Activated T-cell treated with anti-CD3 and anti-CD28 coated beads, Interleukin-2, amount 50 U/mL, for 72 hours (primary cell): ENCODE results near the gene ADRB1. TPM values are rescaled to one million over a fixed set of nuclear protein-coding genes. Genes with fewer than 3 reads are reported as not detected.

Experiments used
- ATAC-seq, 2 donors: fragments of 150-1000 bp; cut with Tn5 transposase; replicated peaks in 1 of 2; 2 replicates each; pipeline ENCODE4 v1.10.0; 2021; ENCODE audit warnings: moderate library complexity in 2 of 2, mild to moderate bottlenecking in 1 of 2
- DNase-seq, 2 donors: peaks; one replicate each; pipeline ENCODE4 v3.0.0; 2021 to 2022; ENCODE audit warnings: mixed read lengths in 1 of 2
- H3K27ac Mint-ChIP-seq: one replicate; pipeline ENCODE4 v1.8.0; 2022; ENCODE audit warnings: mild to moderate bottlenecking, moderate library complexity, mixed read lengths
- H3K27me3 Mint-ChIP-seq: one replicate; pipeline ENCODE4 v1.8.0; 2022; ENCODE audit warnings: low read depth, mixed read lengths
- H3K36me3 Mint-ChIP-seq, 2 donors: one replicate each; pipeline ENCODE4 v1.8.0; 2022; ENCODE audit warnings: mixed read lengths in 2 of 2, mild to moderate bottlenecking in 1 of 2; ENCODE audit not compliant: insufficient read depth in 2 of 2
- H3K4me1 Mint-ChIP-seq: one replicate; pipeline ENCODE4 v1.8.0; 2022; ENCODE audit warnings: low read depth, mixed read lengths
- H3K4me3 Mint-ChIP-seq, 2 donors: one replicate each; pipeline ENCODE4 v1.8.0; 2022; ENCODE audit warnings: mild to moderate bottlenecking in 2 of 2, mixed read lengths in 2 of 2, moderate library complexity in 2 of 2
- H3K9me3 Mint-ChIP-seq, 2 donors: one replicate each; pipeline ENCODE4 v1.8.0; 2022; ENCODE audit warnings: mixed read lengths in 2 of 2
- total RNA-seq, 2 donors: library from RNA; stranded (reverse); gene quantifications; one replicate each; pipeline ENCODE4 v1.2.3, GENCODE V29; 2022

ADRB1 gene
- total RNA-seq, 2 donors from 2014 or later, result not detected

DNA sequence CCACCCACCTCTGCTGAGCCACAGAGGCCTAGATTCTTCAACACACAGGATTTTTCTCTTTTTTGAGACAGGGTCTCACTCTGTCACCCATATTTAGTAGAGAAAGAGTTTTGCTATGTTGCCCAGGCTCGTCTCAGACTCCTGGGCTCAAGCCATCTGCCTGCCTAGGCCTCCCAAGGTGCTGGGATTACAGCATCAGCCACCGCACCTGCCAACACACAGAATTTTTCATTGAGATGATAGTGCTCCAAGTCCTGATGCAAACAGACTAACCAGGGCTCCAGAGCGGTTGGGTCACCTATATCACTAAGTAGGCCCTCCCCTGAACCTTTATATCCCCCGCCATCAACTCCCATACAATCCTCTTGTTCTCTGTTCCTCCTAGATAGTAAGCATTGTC is 24.4 kb upstream of the ADRB1 start:
- H3K9me3 Mint-ChIP-seq, result peaks cover 0 to 3% of the 10 kb centered on the region in 2 donors
- peaks cover 0 to 2% of the 10 kb centered on the region in 2 donors for H3K36me3 Mint-ChIP-seq
- H3K27ac Mint-ChIP-seq, result no peak overlapping the region
- peaks cover 36% of the 10 kb centered on the region for H3K27me3 Mint-ChIP-seq
- peaks cover 11% of the 10 kb centered on the region for H3K4me1 Mint-ChIP-seq
- H3K4me3 Mint-ChIP-seq, result no peak overlapping the region
- ATAC-seq (no peak), DNase-seq (no peak)

DNA sequence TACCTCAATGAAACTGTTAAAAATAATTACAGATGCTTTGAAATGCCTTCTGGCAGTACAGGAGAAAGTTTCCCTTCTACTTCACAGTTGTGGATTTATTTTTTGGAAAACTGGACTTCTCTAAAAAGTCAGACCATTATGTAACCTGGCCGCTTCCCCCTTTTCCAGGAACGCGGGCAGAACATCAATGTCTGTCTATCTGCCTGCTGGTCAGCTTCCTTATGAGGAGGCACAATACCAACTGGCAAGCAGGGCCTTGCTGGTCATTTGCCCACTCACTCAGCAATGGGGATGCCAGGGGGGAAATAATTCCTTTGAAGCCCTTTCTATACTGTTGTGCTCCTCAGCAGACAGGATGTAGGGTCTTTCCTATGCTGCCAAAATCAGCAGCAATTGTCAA is 22.5 kb upstream of the ADRB1 start:
- no peak for ATAC-seq
- H3K27me3 Mint-ChIP-seq, result peaks cover 38% of the 10 kb centered on the region
- H3K9me3 Mint-ChIP-seq, result no peaks in the 10 kb centered on the region
- peaks cover 27% of the 10 kb centered on the region for H3K4me1 Mint-ChIP-seq
- DNase-seq, result no peak
- H3K36me3 Mint-ChIP-seq, result peaks cover 0 to 2% of the 10 kb centered on the region in 2 donors
- no peak overlapping the region for H3K4me3 Mint-ChIP-seq
- no peak overlapping the region for H3K27ac Mint-ChIP-seq

DNA sequence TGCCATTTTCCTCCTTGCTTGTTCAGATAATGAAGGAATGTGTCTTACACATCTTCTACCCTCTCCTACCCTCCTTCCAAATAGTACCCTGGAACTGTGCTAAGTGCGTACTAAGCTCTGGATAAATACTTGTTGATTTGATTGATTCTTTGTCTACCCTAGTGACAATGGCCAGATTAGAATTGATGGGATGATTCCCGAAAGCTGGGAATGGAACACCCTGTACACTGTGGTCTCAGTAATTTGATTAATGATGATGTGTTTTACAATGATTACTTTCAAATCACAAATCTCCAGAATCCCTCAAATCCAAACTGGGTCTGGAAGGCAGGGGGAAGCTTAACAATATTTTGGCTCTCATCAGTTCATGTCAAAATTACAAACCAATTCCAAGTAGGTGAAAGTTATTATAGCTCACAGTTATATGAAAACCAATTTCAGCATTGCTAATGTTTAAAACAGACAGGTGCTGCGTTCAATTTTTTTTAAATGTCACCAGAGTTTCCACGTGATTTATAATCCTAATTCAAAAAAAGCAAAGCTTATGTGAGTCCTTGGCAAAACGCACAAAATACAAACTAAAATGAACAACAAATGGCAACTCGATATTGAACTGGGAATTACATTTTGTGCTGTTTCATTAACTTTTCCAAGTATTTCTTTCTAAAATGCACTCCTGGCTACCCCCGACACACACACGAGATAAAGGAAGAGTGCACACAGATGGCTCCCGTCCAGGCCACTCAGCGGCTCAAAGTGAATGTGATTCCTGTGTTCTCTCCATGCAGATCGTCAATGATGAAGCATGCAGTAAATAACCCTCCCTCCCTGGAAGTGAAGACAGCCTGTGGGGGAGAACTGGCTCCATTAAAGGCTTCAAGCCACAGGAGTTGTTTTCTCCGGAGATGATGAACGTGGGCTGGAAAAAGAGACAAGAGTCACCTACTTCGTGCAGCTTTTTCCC is 21.7 kb upstream of the ADRB1 start:
- no peak overlapping the region for H3K4me3 Mint-ChIP-seq
- H3K36me3 Mint-ChIP-seq, result peaks cover 0 to 2% of the 10 kb centered on the region in 2 donors
- H3K27me3 Mint-ChIP-seq, result peaks cover 38% of the 10 kb centered on the region
- peaks cover 27% of the 10 kb centered on the region for H3K4me1 Mint-ChIP-seq
- no peaks in the 10 kb centered on the region for H3K9me3 Mint-ChIP-seq
- no peak overlapping the region for H3K27ac Mint-ChIP-seq
- ATAC-seq (no peak), DNase-seq (no peak)

DNA sequence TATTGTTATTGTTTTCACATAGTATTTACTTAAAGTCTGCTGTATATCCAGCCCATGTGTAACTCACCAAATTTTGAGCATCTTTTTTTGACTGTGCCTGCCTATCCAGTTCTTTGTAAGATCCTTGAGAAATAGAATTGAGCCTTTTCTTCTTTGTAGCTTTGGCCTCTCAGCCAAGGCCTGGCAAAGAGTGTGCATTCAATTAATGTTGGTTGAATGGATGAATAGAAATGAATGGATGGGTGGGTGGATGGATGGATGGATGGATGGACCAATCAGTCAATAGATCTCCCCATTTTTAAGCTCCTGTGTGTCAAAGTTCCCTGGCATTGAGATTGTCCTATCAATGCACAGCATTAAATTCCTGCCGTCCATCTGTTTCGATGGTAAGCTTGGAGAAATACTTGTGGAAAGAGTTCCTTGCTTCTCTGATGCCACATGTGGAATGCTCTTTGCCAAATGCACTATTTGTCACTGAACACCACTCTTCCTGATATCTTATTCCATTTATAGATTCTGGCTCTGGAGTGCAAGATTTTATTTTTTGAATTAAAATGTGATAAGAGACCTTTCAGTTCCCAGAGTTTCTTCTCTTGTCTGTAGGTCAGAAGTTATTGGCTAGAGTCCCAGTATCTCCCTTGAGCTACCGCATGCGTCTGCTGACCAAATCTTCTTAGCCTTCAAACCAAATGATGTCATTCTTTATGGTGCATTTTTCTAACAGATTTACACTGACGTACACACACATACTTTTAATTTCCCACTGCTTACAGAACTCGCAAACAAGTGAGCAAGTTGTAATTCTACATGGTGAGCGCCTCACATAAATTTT is 20.7 kb upstream of the ADRB1 start:
- peaks cover 32% of the 10 kb centered on the region for H3K27me3 Mint-ChIP-seq
- H3K4me3 Mint-ChIP-seq, result no peak overlapping the region
- no peak for ATAC-seq
- H3K9me3 Mint-ChIP-seq, result no peaks in the 10 kb centered on the region
- H3K27ac Mint-ChIP-seq, result no peak overlapping the region
- H3K36me3 Mint-ChIP-seq, result peaks cover 0 to 2% of the 10 kb centered on the region in 2 donors
- DNase-seq, result no peak
- H3K4me1 Mint-ChIP-seq, result peaks cover 23% of the 10 kb centered on the region

DNA sequence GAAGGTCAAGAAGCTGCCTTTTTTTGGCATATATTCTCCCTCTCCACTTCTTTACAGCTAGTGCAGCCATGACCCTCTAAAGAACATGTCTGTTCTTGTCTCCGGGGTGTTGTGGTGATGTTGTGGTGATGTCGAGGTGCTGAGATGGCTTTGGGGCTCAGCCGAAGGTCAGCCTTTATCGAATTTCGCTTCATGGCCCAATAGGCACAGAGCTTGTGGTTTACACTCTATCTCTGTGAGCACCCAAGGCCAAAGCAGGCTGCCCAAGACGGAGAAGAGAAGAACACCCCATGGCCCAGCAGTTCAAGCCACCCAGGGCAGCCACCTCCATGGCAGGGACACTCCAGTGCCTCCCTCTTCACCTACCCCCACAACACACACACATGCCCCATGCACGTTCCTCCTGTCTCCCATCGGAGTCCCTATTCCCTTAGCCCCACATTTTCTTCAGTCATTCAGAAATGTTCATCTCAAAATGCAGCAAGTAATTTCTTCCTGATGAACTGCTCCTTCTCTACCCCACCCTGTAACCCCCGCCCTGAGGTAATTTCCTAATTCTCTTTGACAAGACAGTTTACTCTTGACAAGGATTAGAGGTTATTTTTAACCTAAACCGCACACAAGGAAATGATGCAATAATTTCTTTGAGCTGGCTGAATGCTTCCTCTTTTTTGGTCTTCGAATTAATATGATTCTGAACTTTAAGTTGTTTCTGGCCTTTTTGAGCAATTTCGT is 18.6 kb upstream of the ADRB1 start:
- peaks cover 28% of the 10 kb centered on the region for H3K4me1 Mint-ChIP-seq
- peaks cover 0 to 2% of the 10 kb centered on the region in 2 donors for H3K36me3 Mint-ChIP-seq
- H3K9me3 Mint-ChIP-seq, result no peaks in the 10 kb centered on the region
- H3K4me3 Mint-ChIP-seq, result peak overlapping the region; percentile 30 to 49
- H3K27me3 Mint-ChIP-seq, result peaks cover 49% of the 10 kb centered on the region
- ATAC-seq, result peak; percentile 24 to 64
- H3K27ac Mint-ChIP-seq, result no peak overlapping the region
- DNase-seq, result no peak

DNA sequence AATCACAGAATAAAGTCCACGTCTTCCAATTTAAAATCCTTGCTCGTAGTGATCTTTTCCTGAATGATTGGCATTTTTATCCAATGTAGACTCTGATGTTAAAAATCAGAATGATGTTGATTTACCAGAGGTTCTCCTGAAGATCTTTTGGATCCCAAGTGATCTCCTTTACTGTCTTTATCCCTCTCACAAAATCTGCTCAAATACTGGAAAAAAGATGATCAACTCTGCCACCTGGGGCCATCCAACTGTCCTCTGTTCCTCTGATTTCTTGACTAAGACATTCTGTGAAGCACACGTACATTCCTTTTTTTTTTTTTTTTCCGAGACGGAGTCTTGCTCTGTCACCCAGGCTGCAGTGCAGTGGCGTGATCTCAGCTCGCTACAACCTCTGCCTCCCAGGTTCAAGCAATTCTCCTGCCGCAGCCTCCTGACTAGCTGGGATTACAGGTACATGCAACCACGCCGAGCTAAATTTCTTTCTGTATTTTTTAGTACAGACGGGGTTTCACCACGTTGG is 18.0 kb upstream of the ADRB1 start:
- Mint-ChIP-seq H3K27ac (no peak overlapping the region), H3K4me1 (peaks cover 28% of the 10 kb centered on the region), H3K36me3 (peaks cover 0 to 2% of the 10 kb centered on the region in 2 donors), H3K4me3 (peak overlapping the region; percentile 49), H3K27me3 (peaks cover 52% of the 10 kb centered on the region), H3K9me3 (no peaks in the 10 kb centered on the region)
- DNase-seq, result no peak
- no peak for ATAC-seq

GRCh38 chr10:114026189-114027040 is 17.3 kb upstream of the ADRB1 start:
- H3K9me3 Mint-ChIP-seq, result no peaks in the 10 kb centered on the region
- H3K36me3 Mint-ChIP-seq, result peaks cover 0 to 2% of the 10 kb centered on the region in 2 donors
- no peak overlapping the region for H3K27ac Mint-ChIP-seq
- peaks cover 58% of the 10 kb centered on the region for H3K27me3 Mint-ChIP-seq
- H3K4me3 Mint-ChIP-seq, result peak overlapping the region in 1 of 2 donors; percentile 49
- no peak for ATAC-seq
- H3K4me1 Mint-ChIP-seq, result peaks cover 28% of the 10 kb centered on the region
- DNase-seq, result no peak

DNA sequence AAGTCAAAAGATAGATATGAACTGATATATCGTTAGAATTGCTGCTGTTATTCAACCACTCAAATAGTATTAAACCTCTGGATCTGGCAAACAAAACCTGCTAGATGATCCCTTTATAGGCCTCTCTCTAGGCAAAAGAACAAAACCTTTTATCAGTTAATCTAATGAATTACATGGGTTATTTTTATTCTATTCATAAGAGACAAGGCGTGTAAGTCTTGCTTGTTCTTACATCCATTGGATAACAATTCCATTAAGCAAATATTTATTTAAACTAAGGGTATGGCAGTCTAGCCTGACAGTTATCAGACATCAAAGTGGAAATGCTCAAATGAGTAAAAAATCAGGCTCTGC is 16.6 kb upstream of the ADRB1 start:
- ATAC-seq, result no peak
- Mint-ChIP-seq H3K9me3 (no peaks in the 10 kb centered on the region), H3K27ac (no peak overlapping the region), H3K4me3 (no peak overlapping the region), H3K27me3 (peaks cover 53% of the 10 kb centered on the region), H3K4me1 (peaks cover 28% of the 10 kb centered on the region), H3K36me3 (peaks cover 0 to 2% of the 10 kb centered on the region in 2 donors)
- DNase-seq, result no peak

GRCh38 chr10:114027951-114028350 is 15.7 kb upstream of the ADRB1 start:
- Mint-ChIP-seq H3K27ac (no peak overlapping the region), H3K27me3 (peaks cover 48% of the 10 kb centered on the region), H3K36me3 (peaks cover 0 to 2% of the 10 kb centered on the region in 2 donors), H3K9me3 (no peaks in the 10 kb centered on the region), H3K4me1 (peaks cover 28% of the 10 kb centered on the region), H3K4me3 (no peak overlapping the region)
- no peak for DNase-seq
- ATAC-seq, result no peak

- ATAC-seq, result no peak
- no peak for DNase-seq
- Mint-ChIP-seq H3K4me3 (no peak overlapping the region), H3K9me3 (no peaks in the 10 kb centered on the region), H3K27me3 (peaks cover 49% of the 10 kb centered on the region), H3K36me3 (peaks cover 0 to 2% of the 10 kb centered on the region in 2 donors), H3K4me1 (peaks cover 28% of the 10 kb centered on the region), H3K27ac (no peak overlapping the region)
Observed at GRCh38 chr10:114028425-114028824, 15.2 kb upstream of the ADRB1 start.

GRCh38 chr10:114029655-114030054 is 14.0 kb upstream of the ADRB1 start:
- H3K4me1 Mint-ChIP-seq, result peaks cover 21% of the 10 kb centered on the region
- no peak overlapping the region for H3K4me3 Mint-ChIP-seq
- no peak for DNase-seq
- H3K27ac Mint-ChIP-seq, result no peak overlapping the region
- no peak for ATAC-seq
- H3K27me3 Mint-ChIP-seq, result peaks cover 54% of the 10 kb centered on the region
- H3K9me3 Mint-ChIP-seq, result no peaks in the 10 kb centered on the region
- H3K36me3 Mint-ChIP-seq, result no peaks in the 10 kb centered on the region

GRCh38 chr10:114030140-114030539 is 13.5 kb upstream of the ADRB1 start:
- ATAC-seq (no peak), DNase-seq (no peak)
- no peaks in the 10 kb centered on the region for H3K36me3 Mint-ChIP-seq
- no peak overlapping the region for H3K4me3 Mint-ChIP-seq
- H3K27ac Mint-ChIP-seq, result no peak overlapping the region
- no peaks in the 10 kb centered on the region for H3K9me3 Mint-ChIP-seq
- peaks cover 17% of the 10 kb centered on the region for H3K4me1 Mint-ChIP-seq
- peaks cover 49% of the 10 kb centered on the region for H3K27me3 Mint-ChIP-seq
